ENCODE data around the gene GRAMD2A.
A peak's percentile ranks its signal among the peaks of the same experiment; 100 is the strongest.

GRAMD2A gene

DNA sequence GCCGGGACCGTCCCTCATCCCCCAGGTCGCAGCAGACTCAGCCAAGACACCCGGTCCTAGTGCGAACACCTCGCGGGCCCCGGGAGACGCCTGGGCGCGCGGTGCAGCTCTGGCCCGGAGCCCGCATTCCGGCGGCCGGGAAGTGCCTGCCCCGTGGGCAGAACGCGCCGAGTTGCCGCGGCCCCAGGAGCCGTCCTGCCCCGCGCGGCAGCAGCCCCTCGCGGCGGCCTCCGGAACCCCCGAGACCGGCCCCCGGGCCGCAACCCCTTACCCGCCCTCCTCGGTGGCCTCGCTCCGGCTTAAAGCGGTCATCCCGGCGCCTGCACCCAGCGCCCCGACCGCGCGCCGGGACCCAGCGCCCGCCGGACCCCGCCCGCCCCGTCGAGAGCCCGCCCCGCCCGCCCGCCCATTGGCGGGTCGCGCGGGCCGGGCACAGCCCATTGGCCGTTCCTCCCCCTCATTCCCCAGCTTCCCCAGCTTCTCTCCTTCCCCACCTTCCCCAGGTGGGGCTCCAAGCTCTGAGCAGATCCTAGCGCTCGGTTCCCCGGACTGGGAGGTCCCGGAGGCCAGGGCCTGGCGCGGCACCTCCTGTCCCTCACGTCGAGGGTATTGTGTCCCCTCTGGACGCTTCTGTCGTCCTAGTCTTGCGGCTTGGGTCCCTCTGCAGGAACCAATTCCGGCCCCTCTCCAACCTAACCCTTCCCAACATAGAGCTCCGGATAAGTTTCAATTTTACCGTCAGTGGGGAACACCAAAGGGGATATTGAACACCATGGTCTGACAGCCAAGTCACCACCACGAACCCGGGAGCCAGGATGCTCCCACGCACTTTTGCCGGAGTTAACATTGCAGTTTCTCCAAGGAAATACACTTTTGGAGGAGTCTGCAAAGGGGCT, at the start of gene GRAMD2A:
GRAMD2A (minus strand) TSS at position 328 of the 896 bp plus-strand sequence.
- DNase-seq (ENCODE audit: low spot score) = peak; percentile 79

DNA sequence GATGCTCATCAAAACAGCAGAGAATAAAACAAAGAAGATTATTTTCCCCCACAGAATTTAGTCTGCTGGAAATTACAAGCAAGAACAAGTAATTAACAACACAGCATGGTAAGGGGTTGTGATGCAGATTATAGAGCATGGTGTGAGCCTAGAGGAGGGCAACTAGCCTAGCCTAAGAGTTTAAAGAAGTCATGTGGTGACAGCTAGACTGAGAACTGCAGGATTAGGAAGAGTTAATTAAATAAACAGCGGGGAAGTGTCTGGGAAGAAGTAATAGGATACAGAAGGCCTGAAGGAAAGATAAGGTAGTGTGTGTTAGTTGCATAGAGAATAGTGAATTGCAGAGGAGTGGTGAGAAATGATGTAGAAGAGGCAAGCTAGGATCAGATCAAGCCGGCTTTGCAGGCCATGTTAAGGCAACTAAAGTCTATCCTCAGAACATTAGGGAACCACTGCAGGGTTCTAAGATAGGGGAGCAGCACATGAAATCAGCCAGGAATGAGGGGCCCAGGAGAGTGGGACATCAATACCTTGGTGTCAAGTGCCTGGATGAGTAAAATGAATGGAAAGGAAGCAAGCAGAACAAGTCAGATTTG, 45.3 kb upstream of the GRAMD2A start:
- no peak for DNase-seq (ENCODE audit: low spot score)

DNA sequence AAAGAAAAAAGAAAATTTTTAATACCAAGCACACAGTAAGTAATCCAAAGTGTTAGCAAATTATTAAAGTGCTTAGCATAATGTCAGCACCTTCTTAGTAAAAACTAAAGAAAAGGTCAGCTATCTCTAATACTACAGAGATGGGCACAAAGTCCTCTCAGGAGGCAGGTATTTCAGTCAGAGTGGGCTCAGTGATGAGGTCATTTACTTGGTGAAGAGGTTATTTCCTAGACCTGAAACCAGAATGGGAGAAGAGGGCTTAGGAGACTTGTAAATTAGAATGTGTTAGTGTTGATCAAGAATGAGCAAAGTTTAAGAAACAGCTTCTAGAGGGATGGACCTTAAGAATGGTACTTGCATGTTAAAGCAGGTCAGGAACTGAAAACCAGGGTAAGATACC, 42.1 kb upstream of the GRAMD2A start:
- no peak for DNase-seq (ENCODE audit: low spot score)

DNA sequence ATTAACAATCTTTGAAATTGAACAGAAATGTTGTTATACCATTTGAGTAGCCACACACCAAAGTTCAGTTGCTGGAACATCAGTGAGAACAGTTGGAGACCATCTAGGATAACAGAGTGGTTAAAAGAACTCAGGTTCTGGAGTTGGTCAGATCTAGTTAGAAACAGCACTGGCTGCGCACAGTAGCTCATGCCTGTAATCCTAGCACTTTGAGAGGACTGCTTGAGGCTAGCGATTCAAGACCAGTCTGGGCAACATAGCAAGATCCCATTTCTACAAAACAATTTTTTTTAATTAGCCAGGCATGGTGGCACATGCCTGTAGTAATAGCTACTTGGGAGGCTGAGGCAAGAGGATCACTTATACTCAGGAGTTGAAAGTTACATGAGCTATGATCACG, 41.0 kb upstream of the GRAMD2A start:
- DNase-seq (ENCODE audit: low spot score) = no peak

DNA sequence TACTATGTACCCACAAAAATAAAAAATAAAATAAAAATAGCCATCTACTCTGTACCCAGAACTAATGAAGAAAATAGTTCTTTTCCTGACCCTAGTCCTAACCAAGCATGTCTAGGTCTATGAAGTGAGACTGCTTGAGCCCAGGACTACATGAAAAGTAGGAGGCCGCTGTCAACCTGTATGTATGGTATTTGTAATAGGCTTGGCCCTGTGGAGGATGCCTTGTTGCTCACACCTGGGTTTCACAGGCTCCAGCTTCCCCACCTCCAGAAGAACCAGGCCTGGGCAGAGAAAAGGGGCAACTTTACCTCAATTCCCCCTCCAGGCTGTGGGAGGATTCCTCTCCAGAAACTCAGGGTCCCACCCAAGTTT, 40.3 kb upstream of the GRAMD2A start:
- no peak for DNase-seq (ENCODE audit: low spot score)

DNA sequence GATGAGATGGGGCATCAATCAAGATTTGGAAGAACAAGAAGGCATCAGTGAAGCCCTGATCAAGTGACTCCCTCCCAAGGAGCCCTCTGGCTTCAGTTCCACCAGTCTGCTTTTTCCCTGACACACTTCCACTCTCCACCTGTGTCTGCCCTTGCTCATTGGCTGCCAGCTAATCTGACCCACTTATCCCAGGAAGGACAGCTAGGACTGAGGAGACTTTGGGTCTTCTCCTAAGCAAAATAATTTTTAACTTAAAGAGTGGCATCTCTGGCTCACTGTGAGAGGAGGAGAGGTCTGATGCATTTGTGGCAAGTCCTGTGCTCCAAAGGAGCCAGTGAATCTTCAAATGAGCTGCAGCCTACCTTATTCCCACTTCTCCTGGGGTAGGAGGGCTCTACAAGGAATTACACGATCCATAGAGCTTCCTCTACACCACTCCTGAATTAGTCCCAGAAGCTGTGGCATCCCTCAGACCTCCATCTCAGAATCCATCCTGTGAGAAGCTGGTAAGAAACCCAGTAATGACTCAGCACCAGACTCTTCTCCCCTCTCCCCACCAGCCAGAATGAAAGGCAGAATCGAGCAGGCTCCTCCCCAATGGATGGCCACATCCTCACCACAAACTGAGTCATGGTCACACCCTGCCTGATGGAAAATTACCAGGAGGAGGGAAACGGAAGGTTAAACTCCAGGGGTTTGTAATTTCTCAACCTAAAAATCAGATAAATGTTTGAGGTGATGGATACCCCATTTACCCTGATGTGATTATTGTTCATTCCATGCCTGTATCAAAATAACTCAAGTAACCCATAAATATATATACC, 39.7 kb upstream of the GRAMD2A start:
- peak; percentile 91 for DNase-seq (ENCODE audit: low spot score)

DNA sequence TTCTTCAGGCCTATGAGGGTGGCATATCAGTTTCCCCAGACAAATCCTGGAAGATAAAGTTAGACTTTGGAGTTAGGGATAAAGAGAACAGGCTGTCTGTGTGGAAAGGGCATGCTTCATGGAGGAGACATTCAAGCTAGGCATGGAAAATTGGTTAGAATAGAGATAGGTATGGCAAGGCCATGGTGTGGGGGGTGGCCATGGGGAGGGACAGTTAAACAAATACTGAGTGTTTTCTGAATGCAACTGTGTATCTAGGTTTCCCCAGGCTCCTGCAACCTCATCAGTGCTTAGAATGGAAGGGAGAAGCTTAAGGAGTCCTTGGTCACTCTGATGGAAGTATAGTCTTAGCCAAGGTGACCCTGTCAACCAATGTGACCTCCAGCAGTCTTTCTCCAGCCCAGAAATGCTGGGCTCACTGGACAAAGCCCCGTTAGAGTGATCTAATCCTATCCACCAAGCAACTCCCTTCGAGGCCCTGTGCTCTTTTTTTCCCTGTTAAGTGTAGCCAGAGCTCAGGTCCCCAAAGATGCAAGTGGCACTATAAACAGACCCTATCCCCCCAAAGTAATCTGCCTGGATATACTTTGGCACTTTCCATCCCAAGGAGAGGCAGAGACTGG, 38.9 kb upstream of the GRAMD2A start:
- no peak for DNase-seq (ENCODE audit: low spot score)

DNA sequence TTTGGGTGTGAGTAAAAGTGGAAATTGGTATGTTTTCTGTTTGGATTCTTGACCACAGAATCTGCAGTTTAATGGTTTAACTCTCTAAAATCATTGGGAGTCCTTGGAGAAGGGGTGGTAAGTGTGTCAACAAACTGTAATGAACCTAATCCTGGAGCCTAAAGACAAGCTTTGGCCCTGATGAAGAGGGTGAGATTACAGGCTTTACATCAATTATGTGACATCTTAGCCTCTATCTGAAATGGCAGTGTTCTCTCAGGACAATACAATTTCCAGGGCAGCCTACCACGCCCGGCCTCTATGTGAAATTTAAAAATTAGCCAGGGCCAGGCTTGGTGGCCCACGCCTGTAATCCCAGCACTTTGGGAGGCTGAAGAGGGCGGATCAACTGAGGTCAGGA, 37.7 kb upstream of the GRAMD2A start:
- no peak for DNase-seq (ENCODE audit: low spot score)

DNA sequence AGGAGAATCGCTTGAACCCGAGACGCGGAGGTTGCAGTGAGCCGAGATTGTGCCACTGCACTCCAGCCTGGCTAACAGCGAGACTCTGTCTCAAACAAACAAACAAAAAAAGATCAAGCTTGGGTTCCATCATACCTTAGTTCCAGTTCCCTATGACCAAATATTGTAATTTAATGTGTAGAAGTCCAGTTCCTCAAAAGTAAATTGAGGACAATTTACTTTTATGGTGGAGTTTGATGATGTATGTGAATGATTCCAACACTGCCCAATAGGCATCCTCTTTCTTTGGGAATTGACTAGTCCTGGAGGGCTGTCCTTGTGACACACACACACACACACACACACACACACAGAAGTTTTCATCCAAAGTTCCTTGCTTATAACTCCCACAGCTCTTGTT, 36.2 kb upstream of the GRAMD2A start:
- no peak for DNase-seq (ENCODE audit: low spot score)

DNA sequence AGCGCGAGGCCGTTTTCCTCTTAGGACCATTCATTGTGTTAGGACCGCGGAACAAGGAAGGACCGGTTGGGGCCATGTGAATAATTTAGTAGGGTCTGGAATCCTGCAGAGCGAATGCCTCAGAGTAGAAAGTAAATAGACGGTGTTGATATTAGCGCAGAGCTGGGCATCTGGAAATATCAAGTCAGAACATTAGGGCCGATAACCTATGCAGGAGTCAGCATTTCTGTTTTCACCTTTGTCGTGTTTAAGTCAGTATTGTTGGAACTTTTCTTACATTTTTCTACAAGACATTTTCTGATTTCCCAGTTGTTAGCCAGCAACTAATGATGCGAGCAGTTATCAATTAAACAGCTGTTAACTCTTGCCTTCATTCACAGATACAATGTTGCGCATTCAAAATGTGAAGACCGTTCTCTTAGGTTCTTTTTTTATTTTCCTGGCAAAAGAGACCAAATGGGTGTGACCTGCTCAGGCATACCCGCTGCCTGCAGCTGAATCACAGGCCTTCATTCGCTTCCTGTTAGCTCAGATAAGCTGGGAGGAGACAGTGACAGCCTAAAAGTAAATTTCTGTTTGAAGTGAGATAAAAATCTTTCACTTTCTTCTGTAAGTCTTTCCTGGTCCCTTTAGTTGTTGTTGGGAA, 34.4 kb upstream of the GRAMD2A start:
- peak; percentile 83 for DNase-seq (ENCODE audit: low spot score)

DNA sequence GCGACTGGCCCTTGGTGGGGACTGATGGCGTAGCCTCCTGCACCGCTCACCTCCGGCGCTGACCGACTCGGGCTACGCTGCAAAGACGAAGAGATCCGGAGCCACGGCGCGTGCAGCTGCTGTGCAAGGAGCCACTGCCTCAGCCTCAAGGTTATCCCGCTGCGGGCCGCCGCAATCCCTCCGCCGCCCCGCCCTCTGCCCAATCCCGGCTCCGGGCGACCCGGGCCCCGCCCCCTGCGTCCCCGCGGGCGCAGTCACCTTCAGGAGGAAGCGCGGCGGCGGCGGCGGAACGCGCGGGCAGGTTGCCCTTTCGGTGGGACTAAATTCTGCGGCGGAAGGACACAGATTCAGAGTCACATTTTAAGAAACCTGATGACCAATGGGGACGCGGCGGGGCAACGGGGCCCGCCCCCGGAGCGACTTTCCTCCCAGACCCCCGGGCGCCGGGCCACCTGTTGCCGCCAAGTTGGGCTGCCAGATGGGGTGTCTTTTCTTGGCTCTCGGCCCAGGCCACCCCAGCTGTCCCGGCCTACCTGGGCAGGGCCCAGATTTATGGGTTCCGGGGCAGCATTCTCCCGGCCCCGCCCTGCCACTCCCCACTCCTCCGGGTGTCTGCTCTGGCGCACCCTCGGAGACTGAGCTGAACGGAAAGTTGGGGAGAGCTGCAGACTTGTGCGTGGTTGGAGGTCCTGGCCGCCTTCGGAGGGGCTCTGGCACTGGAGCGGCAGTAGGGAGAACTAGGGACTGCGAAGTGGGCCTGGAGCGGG, 33.7 kb upstream of the GRAMD2A start, which contains the start of gene PKM:
PKM (minus strand) TSS at position 125 of the 767 bp plus-strand sequence. CDS start 12,093 bp downstream, outside the sequence.
- peak; percentile 90 for DNase-seq (ENCODE audit: low spot score)

DNA sequence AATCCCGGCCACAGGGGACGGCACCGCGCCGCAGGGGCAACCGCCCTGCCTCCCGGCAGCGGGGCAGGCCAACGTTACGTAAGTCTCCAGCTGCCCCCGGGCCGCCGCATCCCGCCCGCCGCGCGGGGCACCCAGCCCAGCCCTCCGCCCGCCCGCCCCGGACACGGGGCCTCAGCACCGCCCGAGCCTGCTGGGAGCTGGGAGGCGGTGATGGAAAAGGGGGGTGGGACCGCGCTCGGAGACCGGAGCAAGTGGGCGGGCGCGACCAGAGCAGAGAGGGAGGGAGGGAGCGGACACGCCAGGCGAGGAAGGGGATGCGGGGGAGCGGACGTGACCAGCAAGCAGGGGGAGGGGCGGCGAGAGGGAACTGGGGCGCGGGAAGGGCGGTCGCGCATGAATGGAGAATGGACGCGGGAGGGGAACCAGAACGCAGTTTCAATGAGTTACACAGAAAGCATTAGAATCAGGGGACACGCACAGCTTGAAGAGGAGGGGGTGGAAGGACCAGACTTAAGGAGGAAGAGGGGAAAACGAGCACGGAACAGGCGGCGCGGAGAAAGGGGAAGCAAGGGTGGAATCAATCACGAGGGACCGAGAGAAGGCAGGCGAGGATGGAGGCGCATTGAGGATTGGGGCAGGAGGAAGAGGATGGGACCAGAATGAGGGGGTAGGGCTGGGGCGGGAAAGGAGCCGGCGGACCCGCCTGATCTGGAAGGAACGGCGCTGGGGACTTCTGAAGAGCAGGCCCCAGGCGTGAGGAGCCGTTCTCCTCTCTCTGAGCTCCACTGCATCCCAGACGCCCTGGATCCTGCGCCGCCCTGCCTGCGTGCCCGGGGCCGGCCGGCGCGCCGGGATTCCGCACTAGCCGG, 32.8 kb upstream of the GRAMD2A start:
- peak; percentile 83 for DNase-seq (ENCODE audit: low spot score)

DNA sequence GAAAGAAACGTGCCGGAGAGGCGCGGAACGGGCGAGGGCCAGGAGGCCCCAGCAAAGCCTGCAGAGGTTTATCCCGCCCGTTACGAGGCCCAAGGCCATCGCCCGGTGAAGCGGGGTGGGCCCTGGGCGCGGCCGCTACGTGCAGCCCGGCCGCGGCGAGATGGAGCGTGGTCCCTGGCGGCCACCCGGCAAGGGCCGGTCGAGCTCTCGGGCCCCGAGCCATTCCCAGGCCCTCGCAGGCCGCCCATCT, 32.3 kb upstream of the GRAMD2A start:
- no peak for DNase-seq (ENCODE audit: low spot score)

DNA sequence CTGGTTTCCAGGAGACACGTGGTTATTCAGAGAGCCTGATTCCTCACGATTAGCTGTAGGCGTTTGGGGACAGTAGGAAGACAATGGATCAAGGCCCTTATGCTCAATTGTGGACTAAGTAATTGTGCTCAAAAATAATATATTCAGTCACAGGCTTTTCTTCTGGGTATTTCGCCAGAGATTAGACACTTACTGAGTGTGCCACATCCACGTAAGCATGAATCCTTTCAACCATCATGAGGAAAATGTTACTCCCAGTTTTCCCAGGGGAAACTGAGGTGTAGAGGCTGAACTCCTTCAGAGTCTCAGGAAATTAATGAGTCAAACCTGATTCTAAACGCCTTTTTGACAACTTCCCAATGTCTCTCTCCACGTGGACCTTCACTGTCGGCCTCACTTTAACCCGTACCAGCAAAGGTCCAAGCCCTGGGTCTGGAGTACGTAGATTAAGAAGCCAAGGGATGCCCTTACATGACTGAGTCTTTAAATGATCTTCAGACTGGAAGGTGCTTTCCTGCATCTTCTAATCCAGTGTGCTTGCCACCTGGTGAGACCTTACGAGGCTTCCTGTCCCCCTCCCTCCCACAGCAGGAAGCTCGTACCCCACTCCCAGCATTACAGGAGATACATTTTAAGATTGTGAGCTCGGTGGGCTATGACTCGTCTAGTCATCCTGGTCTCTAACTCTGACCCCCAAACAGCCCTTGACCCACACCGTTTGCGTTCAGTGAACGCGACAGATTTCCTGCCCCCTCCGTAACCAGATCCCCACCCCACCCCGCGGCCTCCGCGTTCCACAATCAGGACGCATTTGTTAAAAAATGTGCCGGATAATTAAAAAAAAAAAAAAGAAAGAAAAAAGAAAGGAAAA, 31.7 kb upstream of the GRAMD2A start:
- DNase-seq (ENCODE audit: low spot score) = peak; percentile 33

DNA sequence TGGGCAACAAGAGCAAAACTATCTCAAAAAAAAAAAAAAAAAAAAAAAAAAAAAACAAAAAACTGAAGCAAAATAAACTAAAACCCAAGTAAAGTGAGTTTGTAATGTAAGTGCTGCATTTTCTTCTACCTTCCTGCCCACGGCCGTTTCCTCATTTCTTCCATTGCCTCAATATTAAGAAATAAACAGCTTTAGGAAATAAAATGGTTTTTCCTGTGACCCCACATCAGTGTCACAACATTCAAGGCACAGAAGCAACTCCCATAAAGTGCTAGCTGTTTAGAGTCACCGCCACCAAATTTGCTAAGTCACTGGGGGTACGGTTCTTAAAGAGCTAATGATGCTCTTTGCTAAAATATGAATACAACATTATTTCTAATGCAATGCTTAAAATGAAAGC, 30.1 kb upstream of the GRAMD2A start:
- no peak for DNase-seq (ENCODE audit: low spot score)

DNA sequence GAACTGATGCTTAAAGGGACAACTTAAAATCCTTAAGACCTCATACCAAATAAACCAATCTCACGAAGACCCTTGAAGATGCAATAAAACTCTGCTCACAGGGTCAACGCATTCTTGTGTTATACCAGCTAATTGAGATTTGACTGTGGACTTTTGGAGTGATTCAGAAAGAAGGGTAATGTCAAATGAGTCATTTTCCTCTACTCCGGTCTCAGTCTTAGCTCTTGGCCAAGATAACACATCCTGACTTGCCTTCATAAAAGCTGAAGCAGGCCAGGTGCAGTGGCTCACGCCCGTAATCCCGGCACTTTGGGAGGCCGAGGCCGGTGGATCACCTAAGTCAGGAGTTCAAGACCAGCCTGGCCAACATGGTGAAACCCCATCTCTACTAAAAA, 29.6 kb upstream of the GRAMD2A start:
- peak; percentile 54 for DNase-seq (ENCODE audit: low spot score)

DNA sequence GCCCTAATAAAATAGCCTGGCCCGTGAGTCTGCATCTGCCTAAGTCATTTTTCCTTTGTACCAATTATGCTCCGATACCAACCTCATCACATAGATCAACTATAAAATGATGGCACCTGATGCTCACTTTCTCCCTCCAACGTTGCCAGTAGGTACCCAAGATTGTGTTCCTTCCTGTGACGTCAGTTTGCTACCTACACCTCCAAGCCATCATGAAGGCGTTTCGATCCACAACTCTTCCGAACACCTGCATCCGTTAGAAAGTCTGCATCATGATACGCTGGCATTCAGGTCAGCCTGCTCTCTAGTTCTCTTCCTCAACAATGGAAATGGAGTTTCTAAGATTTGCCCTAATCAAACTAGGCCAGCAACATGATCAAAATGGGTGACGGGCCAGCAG, 25.7 kb upstream of the GRAMD2A start:
- no peak for DNase-seq (ENCODE audit: low spot score)

DNA sequence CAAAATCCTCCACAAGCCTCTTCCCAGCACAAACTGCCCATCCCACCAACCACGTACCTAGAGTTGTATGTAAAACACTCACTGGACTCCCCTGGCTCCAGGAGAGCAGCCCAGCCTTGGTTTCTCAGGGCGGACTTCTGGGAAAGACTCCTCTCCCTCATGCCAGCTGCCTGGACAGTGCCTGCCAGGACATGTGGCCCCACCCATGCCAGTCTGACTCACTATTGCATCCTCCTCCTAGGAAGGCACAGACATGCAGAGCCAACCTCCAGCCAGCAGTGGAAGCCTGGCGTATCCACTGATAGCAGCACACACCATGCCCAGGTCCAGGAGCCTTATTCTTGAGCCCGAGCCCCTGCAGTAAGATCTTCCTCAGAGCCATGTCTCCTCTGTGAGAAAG, 24.8 kb upstream of the GRAMD2A start:
- no peak for DNase-seq (ENCODE audit: low spot score)

DNA sequence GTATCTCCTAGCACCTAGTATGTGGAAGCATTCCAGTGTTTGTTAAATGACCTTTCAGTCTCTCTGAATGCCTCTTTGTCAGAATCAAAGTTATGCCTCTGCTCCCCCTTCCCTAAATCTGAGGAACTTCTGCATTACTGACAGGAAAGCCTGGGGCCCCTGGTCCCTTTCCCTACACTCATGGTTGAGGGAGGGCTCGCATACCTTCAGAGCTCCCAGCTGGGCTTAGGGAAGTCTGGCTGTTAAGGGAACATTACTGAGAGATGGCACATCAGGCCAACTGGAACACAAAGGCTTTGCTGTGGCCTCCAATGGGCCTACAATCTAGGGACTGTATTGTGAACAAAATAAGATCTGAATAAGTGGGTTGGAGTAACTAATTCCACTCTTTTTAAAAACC, 23.1 kb upstream of the GRAMD2A start:
- DNase-seq (ENCODE audit: low spot score) = no peak
